K562 (cell line): ENCODE measurements around the gene TFE3. TPM values are rescaled to one million over a fixed set of nuclear protein-coding genes. Genes with fewer than 3 reads are reported as not detected.
A peak's percentile ranks its signal among the peaks of the same experiment; 100 is the strongest.

Experiments used
- ATF2 ChIP-seq: sonication (generic); formaldehyde crosslinking; IDR thresholded peaks from 2 replicates; pipeline ENCODE4 v1.8.1; 2022; ENCODE audit warnings: missing genetic modification reagents
- CCNT2 ChIP-seq: IDR thresholded peaks from 2 replicates; pipeline ENCODE4 v1.6.1; 2011; ENCODE audit warnings: borderline replicate concordance, low read depth, mild to moderate bottlenecking, moderate library complexity, mixed read lengths, low read length; ENCODE audit not compliant: insufficient read length; ENCODE audit errors: extremely low read depth
- COPS2 ChIP-seq: fragments of 450-650 bp; conservative IDR thresholded peaks from 2 replicates; pipeline ENCODE4 v1.6.1; 2016; ENCODE audit warnings: mild to moderate bottlenecking, moderate library complexity
- E2F8 ChIP-seq: fragments of 450-650 bp; IDR thresholded peaks from 2 replicates; pipeline ENCODE4 v1.7.1; 2018; ENCODE audit warnings: mild to moderate bottlenecking, low read depth; ENCODE audit not compliant: partially characterized antibody
- ELF1 ChIP-seq: fragments of 200-800 bp; sonication (Bioruptor generic); IDR thresholded peaks from 2 replicates; pipeline ENCODE4 v1.6.1; 2016; ENCODE audit warnings: missing genetic modification characterization, missing compliant biosample characterization
- IFI16 ChIP-seq: fragments of 250-450 bp; sonication (Bioruptor Pico); IDR thresholded peaks from 2 replicates; pipeline ENCODE4 v2.1.2; 2022; ENCODE audit warnings: mild to moderate bottlenecking, inconsistent platforms
- ILF3 ChIP-seq: fragments of 450-650 bp; IDR thresholded peaks from 2 replicates; pipeline ENCODE4 v1.6.1; 2018; ENCODE audit warnings: antibody characterized with exemption, mild to moderate bottlenecking, moderate library complexity, borderline replicate concordance
- IRF1 ChIP-seq: sonication (generic); formaldehyde crosslinking; IDR thresholded peaks from 2 replicates; pipeline ENCODE4 v1.8.0; 2022; ENCODE audit warnings: missing genetic modification reagents, mild to moderate bottlenecking, borderline replicate concordance
- KAT7 ChIP-seq: sonication (generic); formaldehyde crosslinking; IDR thresholded peaks from 2 replicates; pipeline ENCODE4 v1.8.0; 2022; ENCODE audit warnings: missing genetic modification reagents, mild to moderate bottlenecking, borderline replicate concordance
- KLF1 ChIP-seq: fragments of 450-650 bp; IDR thresholded peaks from 2 replicates; pipeline ENCODE4 v1.6.1; 2016; ENCODE audit warnings: missing genetic modification characterization, missing compliant biosample characterization
- MIER1 ChIP-seq: fragments of 450-650 bp; IDR thresholded peaks from 2 replicates; pipeline ENCODE4 v1.6.1; 2016; ENCODE audit warnings: antibody characterized with exemption, mild to moderate bottlenecking, low read depth
- NFIC ChIP-seq: fragments of 450-650 bp; IDR thresholded peaks from 2 replicates; pipeline ENCODE4 v1.6.1; 2017; ENCODE audit warnings: mild to moderate bottlenecking, inconsistent platforms
- NR2C2 ChIP-seq, 2 experiments: fragments of 200-800 bp in 1 of 2; sonication (Bioruptor generic) in 1 of 2; sonication (generic) in 1 of 2; formaldehyde crosslinking in 1 of 2; IDR thresholded peaks; 2 replicates each; pipeline versions ENCODE4 v1.6.1 to v1.8.0; 2016 to 2022; ENCODE audit warnings: mild to moderate bottlenecking in 1 of 2, missing compliant biosample characterization in 1 of 2, missing genetic modification characterization in 1 of 2, missing genetic modification reagents in 1 of 2
- RAD21 ChIP-seq, 2 experiments: fragments of 250-450 bp in 1 of 2; fragments of 450-650 bp in 1 of 2; sonication (Bioruptor Pico) in 1 of 2; formaldehyde crosslinking in 1 of 2; IDR thresholded peaks in 1 of 2; conservative IDR thresholded peaks in 1 of 2; 2 replicates each; pipeline versions ENCODE4 v1.4.0 to v1.8.0; 2020 to 2022; ENCODE audit warnings: mild to moderate bottlenecking in 2 of 2, moderate library complexity in 1 of 2
- RCOR1 ChIP-seq, 2 experiments: IDR thresholded peaks; 2 replicates each; pipeline ENCODE4 v1.6.1; 2012; ENCODE audit warnings: low read depth in 2 of 2, low read length in 2 of 2, borderline replicate concordance in 1 of 2, improper control_type of control experiment in 1 of 2
- RHOXF2B ChIP-seq: fragments of 250-450 bp; sonication (Bioruptor Pico); conservative IDR thresholded peaks from 2 replicates; pipeline ENCODE4 v1.5.1; 2021
- YBX1 ChIP-seq: fragments of 450-650 bp; IDR thresholded peaks from 2 replicates; pipeline ENCODE4 v1.7.1; 2016; ENCODE audit warnings: mild to moderate bottlenecking
- ZFX ChIP-seq: sonication (generic); formaldehyde crosslinking; IDR thresholded peaks from 2 replicates; pipeline ENCODE4 v1.8.0; 2022; ENCODE audit warnings: mild to moderate bottlenecking, missing genetic modification reagents, moderate library complexity
- ZNF253 ChIP-seq: fragments of 250-450 bp; sonication (Bioruptor Pico); conservative IDR thresholded peaks from 2 replicates; pipeline ENCODE4 v1.6.1; 2021; ENCODE audit warnings: mild to moderate bottlenecking
- ZNF263 ChIP-seq: sonication (generic); formaldehyde crosslinking; IDR thresholded peaks from 2 replicates; pipeline ENCODE4 v1.8.0; 2022; ENCODE audit warnings: mild to moderate bottlenecking, missing genetic modification reagents, borderline replicate concordance
- ZSCAN29 ChIP-seq: fragments of 450-650 bp; IDR thresholded peaks from 2 replicates; pipeline ENCODE4 v1.6.1; 2017
- polyA plus RNA-seq, 8 experiments: library from polyadenylated mRNA; depleted of rRNA in 4 of 8; stranded (reverse) in 5 of 8; unstranded in 3 of 8; fragments of >200 nt; fragmentation: Nextera tagmentation in 2 of 8; fragmentation: Illumina TruSeq in 1 of 8; extraction: Ambion mirVana in 2 of 8; extraction: Trizol in 1 of 8; gene quantifications; 2 replicates each; pipeline versions ENCODE4 v1.2.1 to v1.2.3, GENCODE V29; 2011 to 2014; ENCODE audit warnings: inconsistent platforms in 1 of 8, missing spikeins in 1 of 8
- total RNA-seq, 7 experiments: library from RNA; depleted of rRNA in 6 of 7; stranded (reverse); fragments of >200 nt in 6 of 7; fragmentation: Illumina TruSeq in 2 of 7; extraction: Trizol in 2 of 7; gene quantifications; 2 replicates each; pipeline versions ENCODE4 v1.2.1 to v1.2.3, GENCODE V29; 2011 to 2021; ENCODE audit warnings: low replicate concordance in 1 of 7

TFE3 gene
- total and polyA plus RNA-seq, 9 of the 15 experiments (the other 6 are each of a cell fraction or from before 2014, with no cell fraction given): 1.9 to 20.3 (median 11.9) TPM

GRCh38 chrX:49043220-49043986, at the start of gene TFE3 (continued):
- TF ChIP-seq IFI16 (CRISPR knock-in tag) (no peak), ZNF253 (no peak), COPS2 (no peak), KAT7 (CRISPR knock-in tag) (0 out of 2 replicates have a peak, but pooled peaks have one; percentile 1), RAD21 (CRISPR knock-in tag; conservative IDR thresholded peaks at IDR 0.05 in 1 of 2, IDR thresholded peaks at IDR 0.05 in 1 of 2) (peak; percentile 68 to 80), RCOR1 (IDR thresholded peaks at IDR 0.05; ENCODE audit: borderline replicate concordance in 1 of 2, low read depth in 2 of 2, low read length in 2 of 2) (peak in 1 of 2 experiments; percentile 48; a peak in 2 of 4 replicates), ZSCAN29 (no peak), ZNF263 (CRISPR knock-in tag) (peak; percentile 98), NFIC (peak; percentile 30; the same call in 1 of the 2 replicates), ELF1 (no peak), YBX1 (no peak), NR2C2 (CRISPR knock-in tag; IDR thresholded peaks at IDR 0.05) (no peak), NR2C2 (tag; IDR thresholded peaks at IDR 0.05) (peak; percentile 38; the same call in 1 of the 2 replicates), MIER1 (no peak), RHOXF2B (no peak), KLF1 (no peak), E2F8 (no peak), ATF2 (CRISPR knock-in tag) (no peak), ZFX (CRISPR knock-in tag) (no peak; the same call in 1 of the 2 replicates), CCNT2 (peak; percentile 76), IRF1 (no peak), ILF3 (no peak)
